HG03432 (cell line): ENCODE measurements around the gene KIRREL2.
"Not testable (repeated sequence)": the region's sequence is repeated elsewhere in the genome, so short reads cannot be mapped to it uniquely, and the experiment has no call there.

Experiments
- ATAC-seq: cut with Tn5 transposase; IDR thresholded peaks from one replicate; pipeline ENCODE4 v1.9.1; 2021; ENCODE audit warnings: mild to moderate bottlenecking, moderate library complexity; ENCODE audit not compliant: unreplicated experiment

Gene KIRREL2

DNA sequence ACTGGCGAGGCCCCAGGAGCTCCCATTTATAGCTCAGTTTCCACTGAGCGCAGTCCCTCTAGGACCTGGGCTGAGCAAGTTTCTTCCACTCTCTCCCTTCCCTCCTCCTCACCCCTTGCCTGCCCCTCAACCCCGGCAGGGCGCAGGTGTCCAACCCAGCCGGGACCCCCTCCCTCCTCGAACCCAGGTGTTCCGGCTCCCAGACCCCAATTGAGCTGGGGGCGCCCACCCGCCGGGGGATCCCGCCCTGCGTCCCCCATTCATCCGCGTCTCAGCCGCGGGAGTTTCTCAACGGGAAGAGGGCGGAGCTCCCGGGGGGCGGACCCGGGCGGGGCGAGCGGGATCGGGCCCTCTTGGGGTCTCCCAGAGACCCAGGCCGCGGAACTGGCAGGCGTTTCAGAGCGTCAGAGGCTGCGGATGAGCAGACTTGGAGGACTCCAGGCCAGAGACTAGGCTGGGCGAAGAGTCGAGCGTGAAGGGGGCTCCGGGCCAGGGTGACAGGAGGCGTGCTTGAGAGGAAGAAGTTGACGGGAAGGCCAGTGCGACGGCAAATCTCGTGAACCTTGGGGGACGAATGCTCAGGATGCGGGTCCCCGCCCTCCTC, at the start of gene KIRREL2:
Gene KIRREL2 (plus strand): TSS at position 366 of the 604 bp plus-strand sequence. CDS start 209 bp downstream, at position 575.
- ATAC-seq: no peak

DNA sequence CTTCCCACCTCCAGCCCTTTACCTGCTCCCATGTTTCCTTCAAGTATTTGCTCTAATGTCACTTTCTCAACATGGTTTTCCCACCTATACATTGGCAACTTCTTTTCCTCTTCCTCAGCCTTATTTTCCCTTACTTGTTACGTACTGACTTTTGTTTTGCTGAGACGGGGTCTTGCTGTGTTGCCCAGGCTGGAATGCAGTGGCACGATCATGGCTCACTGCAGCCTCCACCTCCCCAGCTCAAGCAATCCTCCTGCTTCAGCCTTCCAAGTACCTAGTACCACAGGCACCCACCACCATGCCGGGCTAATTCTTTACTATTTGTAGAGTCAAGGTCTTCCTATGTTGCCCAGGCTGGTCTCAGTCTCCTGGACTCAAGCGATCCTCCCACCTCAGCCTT, 49.1 kb upstream of the KIRREL2 start:
- ATAC-seq: no peak

DNA sequence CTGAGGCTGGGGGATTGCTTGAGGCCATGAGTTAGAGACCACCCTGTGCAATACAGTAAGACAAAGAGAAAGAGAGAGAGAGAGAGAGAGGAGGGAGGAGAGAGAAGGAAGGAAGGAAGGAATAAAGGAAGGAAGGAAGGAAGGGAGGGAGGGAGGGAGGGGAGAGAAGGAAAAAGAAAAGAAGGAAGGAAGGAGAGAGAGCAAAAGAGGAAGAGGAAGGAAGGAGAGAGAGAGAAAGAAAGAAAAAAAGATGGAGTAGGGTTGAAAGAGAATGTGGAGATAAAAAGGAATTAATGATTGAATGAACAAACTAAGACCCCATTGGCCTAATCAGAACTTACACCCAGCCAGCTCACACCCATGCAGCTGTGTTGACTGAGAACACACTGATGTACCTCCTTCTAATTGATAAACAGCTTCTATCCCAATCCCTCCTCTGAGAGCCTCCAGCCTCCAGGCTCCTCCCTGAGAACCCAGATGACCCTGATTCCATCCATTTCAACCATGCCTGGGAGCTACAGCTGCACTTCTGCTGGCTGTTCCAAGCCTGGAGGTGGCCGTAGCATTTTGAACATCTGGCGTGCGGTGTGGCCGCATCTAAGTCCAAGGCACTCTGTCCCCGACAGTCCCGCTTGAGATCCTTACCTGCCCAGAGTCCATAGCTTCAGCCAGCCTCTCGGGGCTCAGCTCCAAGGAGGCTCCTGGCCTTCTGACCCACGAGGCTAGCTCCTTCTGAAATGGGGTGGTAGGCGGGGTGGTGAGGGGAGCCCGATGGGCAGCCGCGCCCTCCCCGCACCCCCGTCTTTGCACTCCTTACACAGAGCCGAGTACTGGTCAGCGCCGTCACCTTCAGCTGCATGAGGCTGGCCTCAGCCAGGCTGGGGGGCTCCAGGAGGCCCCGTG, 45.1 kb upstream of the KIRREL2 start:
- no peak for ATAC-seq

DNA sequence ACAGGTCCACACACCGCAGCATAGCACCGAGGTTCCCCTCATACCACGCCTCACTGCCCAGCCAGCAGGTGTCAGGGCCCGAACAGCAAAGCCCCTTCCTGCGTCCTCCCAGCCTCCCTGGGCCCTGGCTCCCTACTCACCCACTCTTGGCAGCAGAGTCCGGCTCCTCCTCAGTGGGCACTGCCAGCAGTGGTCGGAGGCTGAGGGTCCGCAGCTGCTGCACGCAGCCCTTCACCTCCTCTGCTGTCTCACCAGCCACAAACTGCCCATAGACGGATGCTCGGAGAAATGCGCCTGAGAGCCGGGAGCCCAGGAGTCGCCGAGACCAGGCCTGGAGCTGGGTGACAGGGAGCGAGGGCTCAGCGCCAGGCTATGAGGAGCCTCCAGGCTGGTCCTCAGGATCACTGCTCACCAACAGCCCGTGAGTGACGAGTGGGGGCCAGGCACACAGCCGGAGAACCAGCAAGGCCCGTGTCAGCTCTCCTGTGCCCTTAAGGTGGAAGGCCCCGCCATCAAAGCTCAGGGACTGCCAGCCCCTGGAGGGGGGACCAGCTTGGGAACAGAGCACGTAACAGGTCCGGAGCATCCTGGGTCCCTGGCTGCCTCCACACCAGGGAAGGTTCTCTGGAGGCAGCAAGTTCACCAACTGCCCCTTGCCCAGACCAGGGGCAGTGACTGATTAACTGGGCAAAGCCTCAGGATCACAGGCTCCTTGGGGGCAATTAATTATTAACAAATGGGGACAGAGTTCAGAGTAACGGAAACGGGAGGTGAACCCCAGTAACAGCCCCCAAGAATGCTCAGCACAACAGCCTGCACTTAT, 44.3 kb upstream of the KIRREL2 start, which contains the start of gene PRODH2:
Gene PRODH2 (minus strand): TSS at position 626 of the 823 bp plus-strand sequence. CDS start 40 bp downstream, at position 586.
- no peak for ATAC-seq

DNA sequence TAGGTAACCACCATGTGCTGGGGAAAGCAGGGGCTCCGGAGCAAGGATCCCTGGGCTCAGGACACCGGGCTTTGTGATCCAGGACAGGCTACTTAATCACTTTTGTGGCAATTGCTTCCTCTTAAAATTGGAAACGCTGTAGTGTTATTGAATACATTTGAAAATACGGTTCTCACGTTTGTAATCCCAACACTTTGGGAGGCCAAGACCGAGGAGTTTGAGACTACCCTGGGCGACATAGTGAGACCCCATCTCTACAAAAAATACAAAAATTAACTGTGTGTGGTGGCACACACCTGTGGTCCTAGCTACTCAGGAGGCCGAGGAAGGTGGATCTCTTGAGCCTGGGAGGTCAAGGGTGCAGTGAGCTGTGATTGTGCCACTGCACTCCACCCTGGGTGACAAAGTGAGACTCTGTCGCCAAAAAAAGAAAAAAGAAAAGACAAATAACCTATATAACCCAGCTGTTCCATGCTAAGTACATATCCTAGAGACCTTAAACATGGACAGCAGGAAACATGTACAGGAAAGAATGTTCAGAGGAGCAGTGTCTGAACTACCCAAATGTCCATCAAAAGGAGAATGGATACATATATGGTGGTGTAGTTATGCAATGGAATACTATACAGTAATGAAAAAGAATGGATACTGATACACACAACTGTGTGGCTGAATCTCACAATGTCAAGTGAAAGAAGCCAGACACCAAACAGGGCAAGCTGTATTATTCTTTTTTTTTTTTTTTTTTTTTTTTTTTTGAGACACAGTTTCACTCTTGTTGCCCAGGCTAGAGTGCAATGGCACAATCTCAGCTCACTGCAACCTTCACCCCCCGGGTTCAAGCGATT, 43.4 kb upstream of the KIRREL2 start:
- ATAC-seq: no peak

DNA sequence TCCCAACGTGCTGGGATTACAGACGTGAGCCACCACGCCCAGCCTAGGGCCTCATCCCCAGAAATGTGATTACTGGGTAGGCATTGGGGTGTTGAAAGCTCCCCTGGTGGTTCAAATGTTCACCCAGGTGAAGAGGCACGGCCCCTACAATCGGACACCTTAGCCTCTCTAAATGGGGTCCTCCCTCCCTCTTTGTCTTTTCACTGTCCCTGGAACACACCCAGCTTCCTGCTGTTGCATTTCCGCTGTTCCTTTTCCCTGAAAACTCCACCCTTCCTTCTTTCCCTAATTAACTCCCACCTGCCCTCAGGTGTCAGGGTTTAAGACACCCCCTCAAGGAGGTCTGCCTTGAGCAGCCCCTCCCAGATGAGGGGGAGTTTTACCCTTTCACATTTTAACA, 40.4 kb upstream of the KIRREL2 start:
- no peak for ATAC-seq

DNA sequence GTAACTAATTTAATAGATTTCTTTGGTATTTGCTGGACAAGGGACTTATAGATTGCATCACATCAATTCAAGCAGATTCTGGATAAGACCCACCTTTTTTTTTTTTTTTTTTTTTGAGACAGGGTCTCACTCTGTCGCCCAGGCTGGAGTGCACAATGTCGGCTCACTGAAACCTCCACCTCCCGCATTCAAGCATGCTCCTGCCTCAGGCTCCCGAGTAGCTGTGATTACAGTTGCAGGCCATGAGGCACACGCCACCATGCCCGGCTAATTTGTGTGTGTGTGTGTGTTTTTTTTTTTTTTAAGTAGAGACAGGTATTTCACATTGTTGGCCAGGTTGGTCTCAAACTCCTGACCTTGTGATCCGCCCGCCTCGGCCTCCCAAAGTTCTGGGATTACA, 39.9 kb upstream of the KIRREL2 start:
- ATAC-seq: no peak

DNA sequence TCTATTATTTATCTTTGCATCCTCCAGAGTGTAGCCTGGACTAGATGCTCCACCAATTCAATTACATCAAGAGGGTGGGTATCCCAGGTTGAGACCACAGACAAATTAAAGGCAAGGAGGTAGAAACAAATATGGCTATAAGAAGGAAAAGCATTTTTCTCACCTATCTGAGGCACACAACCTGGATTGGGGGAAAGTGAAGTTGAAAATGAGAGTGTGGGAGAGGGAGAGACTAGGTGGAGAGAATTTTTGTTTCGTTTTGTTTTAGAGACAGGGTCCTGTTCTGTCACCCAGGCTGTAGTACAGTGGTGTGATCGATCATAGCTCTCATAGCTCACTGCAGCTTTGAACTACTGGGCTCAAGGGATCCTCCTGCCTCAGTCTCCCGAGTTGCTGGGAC, 38.3 kb upstream of the KIRREL2 start:
- ATAC-seq: no peak

DNA sequence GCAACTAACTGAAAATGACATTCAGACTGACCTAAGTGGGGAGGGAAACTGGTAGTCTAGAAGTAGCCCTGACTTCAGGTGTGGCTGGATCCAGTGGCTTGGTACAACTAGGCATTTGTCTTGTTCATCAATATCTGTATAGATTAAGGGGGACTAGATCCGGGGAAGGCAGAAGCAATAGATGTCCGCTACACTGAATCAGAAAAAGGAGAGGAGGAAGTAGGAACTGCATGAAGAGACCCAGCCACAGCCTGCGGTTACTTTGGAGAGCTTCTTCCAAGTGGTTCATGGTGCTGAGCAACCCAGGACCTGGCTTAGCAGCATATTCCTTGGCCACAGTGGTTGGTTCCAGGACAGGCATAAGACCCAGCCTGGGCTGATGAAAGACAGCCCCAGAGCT, 34.1 kb upstream of the KIRREL2 start:
- ATAC-seq: no peak

DNA sequence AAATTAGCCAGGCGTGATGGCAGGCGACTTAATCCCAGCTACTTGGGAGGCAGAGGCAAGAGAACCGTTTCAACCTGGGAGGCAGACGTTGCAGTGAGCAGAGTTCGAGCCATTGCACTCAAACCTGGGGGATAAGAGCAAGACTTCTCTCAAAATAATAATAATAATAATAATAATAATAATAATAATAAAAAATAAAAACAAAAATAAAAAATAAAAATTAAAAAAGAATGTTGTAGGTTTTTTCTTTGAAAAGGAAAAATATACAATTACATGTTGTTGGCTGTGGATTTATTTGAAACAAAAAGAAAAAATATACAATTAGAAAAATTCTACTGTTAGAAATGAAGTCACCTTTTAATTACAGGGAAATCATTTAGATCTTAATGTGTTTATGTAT, 32.6 kb upstream of the KIRREL2 start:
- ATAC-seq: no peak

DNA sequence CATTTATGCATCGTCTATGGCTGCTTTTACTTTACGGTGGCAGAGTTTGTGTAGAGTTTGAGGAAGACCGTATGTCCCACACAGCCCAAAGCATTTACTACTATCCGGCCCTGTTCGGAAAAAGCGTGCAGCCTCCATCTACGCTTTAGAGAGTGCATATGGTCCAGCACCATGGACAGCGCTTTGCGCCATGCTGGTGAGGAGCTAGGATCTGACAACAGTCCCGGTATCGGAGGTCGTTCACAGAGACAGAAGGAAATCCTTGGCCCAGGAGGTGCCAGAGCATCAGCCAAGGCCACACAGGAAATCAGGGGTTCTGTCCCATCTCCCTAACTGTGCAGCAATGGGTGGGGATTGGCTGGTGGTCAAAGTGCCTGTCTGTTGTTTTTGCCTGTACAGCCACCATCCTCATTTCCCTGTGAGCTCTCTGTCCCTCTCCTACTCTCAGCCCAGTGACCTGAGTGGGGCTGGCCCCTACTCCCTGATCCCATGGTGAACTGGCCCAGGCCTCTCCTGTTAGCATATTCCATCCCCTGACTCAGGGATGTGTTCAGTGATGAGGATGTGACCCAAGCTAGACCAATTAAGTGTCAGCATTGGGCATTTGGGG, 27.9 kb upstream of the KIRREL2 start:
- no peak for ATAC-seq

DNA sequence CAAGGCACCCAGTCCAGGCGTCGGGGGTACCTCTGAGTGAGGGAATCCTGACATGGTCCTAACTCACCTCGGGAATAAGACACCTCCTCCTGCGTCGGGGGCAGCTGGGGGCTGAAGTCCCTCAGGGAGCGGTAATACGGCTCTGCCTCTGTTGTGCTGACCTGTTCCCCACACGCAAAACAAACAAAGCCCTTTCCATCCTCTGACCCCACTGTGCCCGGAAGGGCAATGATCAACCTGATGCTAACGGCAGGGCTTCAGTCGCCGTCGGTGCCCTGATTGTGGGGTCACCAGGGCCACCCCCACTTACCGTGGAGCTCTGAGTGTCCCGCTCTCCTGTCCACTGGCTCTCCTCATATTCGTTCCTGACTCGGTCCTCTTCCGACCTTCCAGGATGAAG, 25.7 kb upstream of the KIRREL2 start:
- no peak for ATAC-seq

DNA sequence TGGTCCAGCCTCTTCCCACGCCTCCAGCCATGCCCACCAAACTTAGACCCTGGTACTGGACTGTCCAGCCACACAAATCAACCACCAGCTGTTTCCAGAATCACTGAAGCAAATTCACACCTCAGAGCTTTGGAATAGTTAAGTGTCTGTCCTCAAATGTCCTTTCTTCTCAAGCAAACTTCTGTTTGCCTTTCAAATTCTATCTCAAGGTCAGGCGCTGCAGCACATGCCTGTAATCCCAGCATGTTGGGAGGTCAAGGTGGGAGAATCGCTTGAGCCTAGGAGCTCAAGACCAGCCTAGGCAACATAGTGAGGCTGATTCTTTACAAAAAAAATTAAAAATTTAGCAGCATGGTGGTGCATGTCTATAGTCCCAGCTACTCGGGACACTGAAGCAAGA, 24.7 kb upstream of the KIRREL2 start:
- ATAC-seq: no peak

DNA sequence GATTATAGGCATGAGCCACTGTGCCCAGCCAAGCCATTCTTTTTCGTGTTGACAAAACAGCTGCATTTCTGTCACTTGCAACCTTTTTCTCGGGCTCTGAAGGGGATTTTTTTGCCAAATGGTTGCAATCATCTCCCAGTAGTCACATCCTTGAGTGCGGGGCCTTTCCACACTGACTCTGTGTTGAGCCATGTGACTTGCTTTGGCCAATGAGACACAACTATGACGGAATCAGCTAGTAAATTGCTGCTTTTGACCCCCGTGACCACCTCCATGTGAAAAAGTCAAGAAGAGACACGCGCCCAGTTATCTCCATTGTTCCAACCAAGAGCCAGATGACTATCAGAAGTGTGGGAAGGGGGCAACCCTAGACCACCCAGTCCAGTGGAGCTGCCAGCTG, 22.7 kb upstream of the KIRREL2 start:
- no peak for ATAC-seq

DNA sequence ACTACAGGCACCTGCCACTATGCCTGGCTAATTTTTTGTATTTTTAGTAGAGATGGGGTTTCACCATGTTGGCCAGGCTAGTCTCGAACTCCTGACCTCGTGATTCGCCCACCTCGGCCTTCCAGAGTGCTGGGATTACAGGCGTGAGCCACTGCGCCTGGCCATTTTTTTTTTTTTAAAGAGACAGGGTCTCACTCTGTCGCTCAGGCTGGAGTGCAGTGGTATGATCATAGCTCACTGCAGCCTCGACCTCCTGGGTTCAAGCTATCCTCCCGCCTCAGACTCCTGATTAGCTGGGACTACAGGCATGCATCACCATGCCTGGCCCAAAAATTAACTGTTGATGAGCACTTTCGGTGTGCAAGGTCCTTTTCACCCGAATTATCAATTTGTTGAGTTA, 20.6 kb upstream of the KIRREL2 start:
- ATAC-seq: not testable (repeated sequence)

DNA sequence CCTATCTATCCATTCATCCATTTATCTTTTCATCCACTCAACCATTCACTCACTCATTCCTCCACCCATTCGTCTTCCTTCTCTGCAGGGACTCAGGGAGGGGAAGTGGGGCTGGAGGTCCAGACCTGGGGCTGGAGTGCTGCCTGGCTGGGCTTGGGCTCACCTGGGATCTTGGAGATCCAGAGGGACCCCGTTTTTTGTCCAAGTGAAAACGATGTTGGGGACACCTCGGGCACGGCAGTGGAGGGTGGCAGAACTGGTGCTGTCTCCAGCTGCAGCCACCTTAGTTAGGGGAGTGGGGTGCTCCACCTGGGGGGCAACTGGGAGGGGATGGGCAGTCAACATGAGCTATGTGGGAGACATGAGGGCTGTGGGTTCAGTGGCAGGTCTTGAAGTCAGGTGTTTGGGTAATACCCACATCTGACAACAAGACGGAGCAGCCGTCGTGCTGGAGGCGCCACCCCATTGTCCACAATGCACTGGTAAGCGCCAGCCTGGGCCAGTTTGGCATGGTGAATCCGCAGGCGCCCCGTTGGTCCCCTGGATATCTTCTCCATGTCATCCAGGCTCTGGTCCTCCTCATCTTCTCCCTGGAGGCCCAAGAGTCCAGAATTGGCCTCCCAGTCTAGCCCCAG, 14.6 kb upstream of the KIRREL2 start:
- no peak for ATAC-seq

DNA sequence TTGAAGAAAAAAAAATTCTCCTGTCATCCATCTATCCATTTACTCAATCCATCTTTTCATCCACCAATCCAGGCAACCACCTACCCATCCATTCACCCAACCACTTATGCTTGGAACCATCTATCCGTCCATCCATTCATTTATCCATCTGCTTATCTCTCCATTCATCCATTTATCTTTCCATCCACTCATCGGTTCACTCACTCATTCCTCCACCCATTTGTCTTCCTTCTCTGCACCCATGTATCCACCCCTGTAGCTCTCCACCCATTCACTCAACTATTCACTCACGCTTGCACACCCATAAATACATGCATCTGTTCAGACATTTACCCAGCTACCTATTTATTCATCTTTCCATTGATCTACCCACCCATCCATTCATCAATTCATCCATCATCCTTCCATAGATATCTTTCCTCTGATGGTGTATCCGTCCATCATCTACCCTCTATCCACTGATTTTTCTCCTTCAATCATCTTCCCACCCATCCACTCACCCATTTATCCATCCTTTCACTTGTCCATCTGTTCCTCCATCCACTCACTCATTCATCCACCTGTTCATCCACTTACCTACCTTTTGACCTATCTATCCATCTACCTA, 13.9 kb upstream of the KIRREL2 start:
- ATAC-seq: no peak

DNA sequence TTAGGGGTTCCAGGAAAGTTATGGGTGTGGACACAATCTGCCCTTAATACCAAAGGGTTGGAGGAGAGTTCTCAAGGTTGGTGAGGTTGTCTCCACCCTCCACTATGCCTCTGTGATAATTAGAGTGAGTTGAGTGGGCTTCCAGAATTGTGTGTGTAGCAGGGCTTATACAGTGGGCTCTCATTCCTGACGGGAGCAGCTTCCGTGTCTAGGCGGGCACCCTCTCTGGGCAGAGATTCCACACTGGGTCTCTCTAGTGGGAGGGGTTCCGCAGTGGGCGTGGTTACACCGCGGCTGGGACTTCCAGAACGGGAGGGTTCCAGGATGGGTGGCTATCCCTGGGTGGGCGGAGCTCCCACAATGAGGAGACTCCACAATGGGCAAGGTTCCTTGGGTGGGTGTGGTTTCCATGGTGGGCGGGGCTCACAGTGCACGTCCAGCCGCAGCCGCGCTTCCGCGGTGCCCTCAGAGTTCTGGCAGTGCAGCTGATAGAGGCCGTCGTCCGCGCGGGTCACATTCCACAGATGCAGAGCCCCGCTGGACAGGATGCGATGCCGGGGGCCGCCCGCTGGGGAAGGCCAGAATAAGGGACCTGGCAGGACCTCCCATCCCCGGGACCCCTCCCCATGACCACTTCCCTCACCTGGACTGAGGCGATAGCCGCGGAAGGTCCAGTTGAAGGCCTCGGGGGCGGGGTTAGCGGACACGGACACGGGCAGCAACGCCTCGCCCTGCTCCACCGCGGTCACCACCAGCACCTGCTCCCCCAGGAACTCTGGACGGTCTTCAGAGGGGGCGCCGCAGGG, 12.8 kb upstream of the KIRREL2 start:
- ATAC-seq: no peak
